COLO668 (cell line): Measurements from ENCODE around the gene ZNF135.

Experiments
- DNase-seq: peaks from one replicate; lab custom pipeline; 2025; ENCODE audit not compliant: unreplicated experiment; lab: John Stamatoyannopoulos, UW

The ZNF135 gene

DNA sequence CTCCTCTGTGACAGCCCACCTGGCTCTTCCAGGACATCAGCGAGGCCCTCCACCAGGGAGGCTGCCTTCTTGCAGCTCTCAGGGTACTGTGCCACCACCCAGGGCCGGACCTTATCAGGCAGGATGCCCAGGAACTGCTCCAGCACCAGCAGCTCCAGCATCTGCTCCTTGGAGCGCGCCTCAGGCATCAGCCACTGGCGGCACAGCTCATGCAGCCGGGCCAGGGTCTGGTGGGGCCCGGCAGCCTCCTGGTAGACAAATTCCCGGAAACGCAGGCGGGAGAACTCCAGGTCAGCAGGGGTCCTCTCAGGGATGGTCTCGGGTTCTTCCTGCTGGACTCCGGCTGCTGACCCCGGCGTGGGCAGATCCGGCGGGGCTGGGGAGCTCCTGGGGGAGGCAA is 30.8 kb downstream of the ZNF135 start:
- no peak for DNase-seq

DNA sequence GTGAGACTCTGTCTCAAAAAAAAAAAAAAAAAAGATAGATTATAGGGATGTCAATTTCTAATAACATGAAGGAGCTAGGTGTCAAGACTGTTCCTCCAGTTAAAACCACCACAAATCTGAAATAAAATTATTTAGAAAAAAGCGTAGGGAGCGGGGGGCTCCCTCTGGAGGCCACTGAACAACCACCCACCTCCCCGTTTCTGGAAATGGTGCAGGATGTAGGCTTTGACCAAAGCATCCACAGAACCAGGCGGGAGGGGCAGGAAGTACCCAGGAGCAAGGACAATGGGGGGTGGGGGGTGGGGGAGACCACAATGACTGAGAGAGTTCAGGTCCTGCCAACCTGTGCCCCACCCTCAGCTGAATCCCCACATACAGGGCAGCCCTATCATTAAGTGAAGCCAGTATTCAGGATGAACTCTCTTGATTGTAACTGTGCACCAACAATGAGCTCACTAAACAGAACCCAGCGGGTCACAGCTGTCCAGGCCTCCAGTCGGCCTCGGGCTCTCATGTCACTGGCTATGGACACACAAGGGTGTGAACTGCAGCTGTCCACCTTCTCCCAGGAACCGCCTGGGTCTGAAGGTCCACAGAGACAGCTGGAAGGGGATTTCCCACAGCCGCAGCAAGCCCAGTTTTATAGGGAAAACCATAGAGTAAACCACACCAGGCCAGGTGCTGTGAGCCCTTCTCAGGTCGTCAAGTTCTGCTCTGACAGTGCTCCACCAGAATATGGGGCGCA is 32.3 kb downstream of the ZNF135 start:
- peak; percentile 38 for DNase-seq

DNA sequence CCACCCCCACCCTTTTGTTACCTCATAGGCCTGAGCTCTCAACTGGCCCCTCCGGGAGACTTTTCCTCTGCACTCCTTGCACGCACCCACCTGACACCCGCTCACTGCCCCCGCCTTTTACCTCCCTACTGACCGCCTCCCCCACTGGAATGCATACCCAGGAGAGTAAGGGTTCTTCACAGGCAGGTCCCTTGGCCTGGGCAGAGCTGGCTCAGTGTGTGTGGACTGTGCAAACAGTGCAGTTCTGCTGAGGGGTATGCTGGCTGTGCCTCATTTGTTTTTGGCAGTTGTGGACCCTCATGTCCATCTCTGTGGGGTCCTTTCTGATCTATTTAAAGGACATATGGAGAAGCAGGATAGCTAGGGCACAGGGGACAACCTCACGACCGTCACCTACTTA is 34.0 kb downstream of the ZNF135 start:
- no peak for DNase-seq

DNA sequence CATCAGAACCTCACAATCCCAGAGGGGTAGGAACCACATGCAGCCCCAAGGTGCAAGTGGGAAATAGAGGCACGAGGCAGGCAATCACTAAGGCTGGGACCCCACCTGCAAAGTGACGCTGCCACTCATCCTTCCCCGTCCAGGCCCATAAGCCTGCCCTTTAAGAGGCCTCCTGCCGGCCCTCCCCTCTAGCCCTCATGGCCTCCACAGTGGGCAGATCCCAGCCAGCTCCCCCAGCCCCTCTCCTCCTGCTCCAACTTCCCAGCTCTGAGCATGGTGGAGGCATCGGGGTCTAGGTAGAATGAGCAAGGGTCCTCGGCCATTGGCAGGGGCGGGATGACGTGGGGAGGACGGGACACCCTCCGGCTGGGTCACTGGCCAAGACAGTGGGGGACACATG is 36.2 kb downstream of the ZNF135 start:
- no peak for DNase-seq

DNA sequence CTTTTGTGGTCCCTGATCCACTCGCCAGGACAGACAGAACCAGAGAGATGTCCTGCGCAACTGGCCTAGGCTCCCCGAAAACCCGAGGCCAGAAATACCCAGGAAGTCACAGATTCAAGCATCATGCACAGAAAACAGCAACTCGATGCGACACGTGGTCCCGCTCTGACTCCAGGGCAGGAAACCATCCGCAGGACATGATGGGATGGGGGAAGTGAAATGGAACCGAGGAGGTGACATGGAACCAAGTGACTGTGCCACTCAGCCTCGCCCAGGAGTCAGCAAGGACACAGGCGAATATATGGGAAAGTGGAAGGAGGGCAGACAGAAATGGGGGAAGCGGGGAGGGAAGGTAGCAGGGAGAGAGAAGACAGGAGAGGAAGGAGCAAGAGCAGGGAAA is 37.8 kb downstream of the ZNF135 start:
- no peak for DNase-seq

DNA sequence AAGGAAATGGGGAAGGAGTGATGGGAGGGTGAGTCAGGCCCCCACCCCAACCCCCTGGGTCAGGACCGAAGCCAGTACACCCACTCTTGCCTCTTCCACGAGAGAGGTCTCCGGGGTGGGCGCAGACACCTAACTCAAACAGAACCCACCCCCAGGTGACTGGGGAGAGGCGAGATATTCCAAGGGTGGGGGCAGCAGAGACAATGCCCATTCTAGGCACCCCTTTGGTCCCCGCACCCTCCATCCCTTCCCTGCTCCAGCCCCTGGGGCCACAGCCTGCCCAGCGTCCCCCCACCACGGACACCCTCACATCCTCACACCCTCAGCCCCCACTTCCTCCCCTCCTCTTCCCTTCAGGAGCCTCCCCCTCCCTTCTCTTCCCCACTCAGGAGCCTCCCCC is 38.3 kb downstream of the ZNF135 start:
- DNase-seq = no peak

DNA sequence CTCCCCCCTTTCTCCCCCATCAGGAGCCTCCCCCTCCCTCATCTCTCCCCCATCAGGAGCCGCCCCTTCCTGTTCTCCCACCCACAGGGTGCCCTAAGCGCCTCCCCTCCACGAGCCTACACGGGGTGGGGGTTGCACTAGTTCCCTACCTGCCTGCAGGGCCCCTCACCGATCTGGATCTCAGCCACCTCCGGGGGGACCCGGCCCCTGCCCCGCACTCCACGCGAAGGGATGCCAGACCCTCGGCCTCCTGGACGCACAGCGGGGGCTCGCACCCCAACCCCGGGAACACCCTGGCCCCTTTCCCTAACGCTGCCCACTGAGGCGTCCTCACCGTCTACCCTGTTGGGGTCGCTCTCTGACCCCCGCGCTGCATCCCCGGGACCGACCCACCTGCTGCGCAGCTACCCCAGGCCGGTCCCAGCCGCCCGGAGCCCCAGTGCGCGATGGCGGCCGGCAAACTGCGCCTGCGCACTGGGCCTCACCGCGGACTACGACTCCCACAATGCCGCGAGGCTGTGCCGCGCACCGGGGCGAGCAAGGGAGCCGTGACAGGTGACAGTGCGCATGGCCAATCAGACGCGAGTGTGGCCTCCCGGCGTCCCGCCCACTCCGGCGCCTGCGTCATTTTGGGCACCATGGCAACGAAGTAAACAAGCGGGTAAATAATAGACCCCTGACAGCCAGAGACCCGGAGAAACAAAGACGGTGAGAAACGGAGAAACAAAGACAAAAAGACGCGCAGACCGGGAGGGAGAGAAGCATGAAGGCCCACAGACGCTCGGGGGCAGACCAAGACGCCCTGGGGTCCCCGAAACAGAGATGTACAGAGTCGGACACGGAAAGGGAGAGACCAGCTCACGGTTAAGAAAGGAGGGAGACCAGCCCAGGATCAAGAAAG is 38.9 kb downstream of the ZNF135 start, which contains the start of gene ZSCAN18:
TSS of gene ZSCAN18 (minus strand) at position 451 of the 901 bp plus-strand sequence. CDS start 7,964 bp downstream, outside the sequence.
- peak; percentile 98 for DNase-seq

DNA sequence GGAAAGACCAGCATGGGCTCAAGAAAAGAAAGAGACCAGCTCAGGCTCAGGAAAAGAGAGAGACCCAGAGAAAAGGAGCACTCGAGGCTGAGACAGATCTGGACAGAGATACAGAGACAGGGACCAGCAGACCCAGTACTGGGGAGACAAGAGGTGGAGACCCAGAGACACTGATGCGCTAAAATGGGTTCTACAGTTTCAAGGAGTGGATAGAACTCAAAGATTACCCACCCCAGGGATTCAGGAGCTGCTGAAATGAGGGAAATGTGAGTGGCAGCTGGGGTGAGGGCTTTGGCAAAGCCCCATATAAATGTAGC is 39.6 kb downstream of the ZNF135 start:
- DNase-seq = no peak

DNA sequence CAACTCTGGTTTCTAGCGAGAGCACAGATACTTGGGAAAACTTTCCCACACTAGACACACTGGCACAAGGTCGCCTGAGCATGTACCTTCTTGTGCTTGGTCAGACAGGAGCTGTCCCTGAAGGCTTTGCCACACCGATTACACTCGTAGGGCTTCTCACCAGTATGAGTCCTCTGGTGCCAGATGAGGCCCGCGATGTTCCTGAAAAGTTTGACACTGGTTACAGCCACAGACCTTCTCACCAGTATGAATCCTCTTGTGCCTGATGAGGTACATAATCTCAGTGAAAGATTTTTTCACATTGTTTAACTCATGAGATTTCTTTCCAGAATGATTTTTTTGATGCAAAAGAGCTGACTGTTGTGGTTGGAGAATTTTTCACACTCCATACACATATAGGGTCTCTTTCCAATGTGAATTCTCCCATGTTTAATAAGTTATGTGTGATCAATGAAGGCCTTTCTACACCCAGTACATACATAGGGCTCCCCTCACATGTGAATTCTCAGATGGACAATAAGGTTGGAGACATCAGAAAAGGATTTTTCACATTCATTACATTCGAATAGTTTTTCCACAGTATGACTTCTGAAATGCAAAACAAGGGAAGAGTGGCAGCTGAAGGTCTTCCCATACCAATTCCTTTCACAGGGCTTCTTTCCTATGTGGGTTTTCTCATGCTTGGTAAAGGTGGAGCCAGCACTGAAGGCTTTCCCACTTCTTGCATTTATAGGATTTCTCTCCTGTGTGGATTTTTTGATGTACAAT is 48.9 kb downstream of the ZNF135 start:
- no peak for DNase-seq

DNA sequence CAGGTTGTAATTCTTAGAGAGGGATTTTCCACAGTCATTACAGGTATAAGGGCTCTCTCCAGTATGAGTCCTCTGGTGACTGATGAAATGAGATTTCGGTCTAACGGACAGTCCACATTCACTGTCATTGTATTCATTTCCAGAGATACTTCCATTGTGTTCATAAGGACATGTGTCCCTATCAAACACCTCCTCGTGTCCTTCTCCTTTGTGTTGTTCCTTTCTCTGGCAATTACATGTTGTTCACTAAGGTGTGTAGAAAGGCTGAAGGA is 49.4 kb downstream of the ZNF135 start:
- DNase-seq = no peak

DNA sequence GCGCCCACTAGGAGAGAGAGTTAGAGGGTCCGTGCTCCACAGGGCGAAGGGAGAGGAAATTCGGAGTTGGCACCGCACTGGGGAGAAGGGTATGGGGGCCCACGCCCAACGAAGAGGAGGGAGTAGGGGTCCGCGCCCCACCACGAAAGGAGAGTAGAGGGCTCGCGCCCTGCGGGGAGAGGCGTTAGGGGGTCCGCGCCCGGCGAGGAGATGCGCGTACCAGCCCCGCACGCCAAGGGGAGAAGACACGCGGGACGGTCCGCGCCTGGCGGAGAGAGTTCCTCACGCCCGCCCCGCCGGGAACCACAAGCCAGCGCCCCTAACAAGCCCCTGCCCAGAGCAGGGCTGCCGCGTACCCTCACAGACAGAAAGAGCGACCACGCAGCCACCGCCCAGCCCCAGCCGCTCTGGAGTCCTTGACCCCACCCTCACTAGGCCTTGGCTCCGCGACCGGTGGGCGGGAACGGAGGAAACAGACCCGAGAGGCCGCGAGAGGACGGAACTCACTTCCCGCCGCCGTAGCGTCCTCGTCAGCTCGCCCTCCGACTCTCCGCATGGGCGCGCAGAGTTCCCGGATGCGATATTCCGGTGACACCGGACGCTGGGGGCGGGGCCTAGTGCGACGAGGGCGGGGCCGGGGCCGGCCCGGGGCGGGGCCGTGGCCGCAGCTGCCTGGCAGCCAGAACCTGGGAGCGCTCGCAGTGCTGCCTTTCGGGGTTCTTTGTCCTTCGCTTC is 58.9 kb downstream of the ZNF135 start:
- DNase-seq = no peak

DNA sequence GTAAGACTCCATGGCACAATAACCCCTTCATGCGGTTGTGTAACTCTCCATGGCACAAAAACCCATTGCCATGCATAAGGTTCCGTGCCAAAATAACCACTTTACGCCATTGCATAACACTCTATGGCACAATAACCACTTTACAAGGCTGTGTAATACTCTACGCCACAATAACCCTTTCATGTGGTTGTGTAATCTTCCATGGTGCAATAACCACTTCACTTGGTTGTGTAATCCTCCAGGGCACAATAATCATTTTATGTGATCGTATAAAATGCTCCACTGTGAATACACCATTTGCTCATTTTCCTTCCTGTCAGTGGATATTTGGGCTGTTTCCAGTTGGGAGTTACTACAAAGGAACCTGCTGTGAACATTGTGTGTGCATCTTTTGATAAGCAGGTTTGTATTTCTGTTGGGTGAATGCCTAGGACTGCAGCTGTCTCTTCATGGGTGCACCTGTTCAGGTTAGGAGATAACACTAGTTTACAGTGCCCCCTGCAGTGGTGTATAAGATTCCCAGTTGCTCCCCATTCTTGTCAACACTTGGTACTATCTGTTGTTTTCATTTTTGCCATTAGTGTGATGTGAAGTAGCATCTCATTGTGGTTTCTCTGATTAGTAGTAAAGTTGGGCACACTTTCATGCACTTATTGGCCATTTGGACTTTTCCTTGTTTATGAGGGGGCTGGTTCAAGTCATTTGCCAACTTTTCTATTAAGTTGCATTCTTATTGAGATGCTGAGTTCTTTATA is 60.1 kb downstream of the ZNF135 start:
- DNase-seq = no peak
